KMS-11 (cell line): ENCODE measurements around the gene ARRB2.
"Not testable (repeated sequence)": the region's sequence is repeated elsewhere in the genome, so short reads cannot be mapped to it uniquely, and the experiment has no call there.

ENCODE experiments used
- H2AFZ ChIP-seq: fragments of 200-600 bp; sonication (generic); 2 replicates; pipeline ENCODE4 v1.6.1; 2016; ENCODE audit warnings: antibody characterized with exemption, mixed run types, low read depth
- H3K27ac ChIP-seq: fragments of 200-600 bp; sonication (generic); 2 replicates; pipeline ENCODE4 v1.6.1; 2016; ENCODE audit warnings: mild to moderate bottlenecking, mixed run types
- H3K27me3 ChIP-seq: fragments of 200-600 bp; sonication (generic); 2 replicates; pipeline ENCODE4 v1.6.1; 2017; ENCODE audit warnings: mild to moderate bottlenecking, low read depth, mixed run types, moderate library complexity; ENCODE audit not compliant: insufficient read depth
- H3K36me3 ChIP-seq: fragments of 200-600 bp; sonication (generic); 2 replicates; pipeline ENCODE4 v1.6.1; 2017; ENCODE audit warnings: mild to moderate bottlenecking, mixed run types; ENCODE audit not compliant: insufficient read depth
- H3K4me1 ChIP-seq: fragments of 200-600 bp; sonication (generic); 2 replicates; pipeline ENCODE4 v1.6.1; 2016; ENCODE audit warnings: mild to moderate bottlenecking, low read depth, mixed run types; ENCODE audit not compliant: poor library complexity, severe bottlenecking
- H3K4me2 ChIP-seq: fragments of 200-600 bp; sonication (generic); 2 replicates; pipeline ENCODE4 v1.7.0; 2016; ENCODE audit warnings: mild to moderate bottlenecking, mixed run types
- H3K4me3 ChIP-seq: fragments of 200-600 bp; sonication (generic); IDR thresholded peaks from 2 replicates; pipeline ENCODE4 v1.6.1; 2017; ENCODE audit warnings: low read depth, low read length, mixed read lengths; ENCODE audit not compliant: insufficient read depth
- H3K79me2 ChIP-seq: fragments of 200-600 bp; sonication (generic); 2 replicates; pipeline ENCODE4 v1.6.1; 2016; ENCODE audit warnings: low read depth, mixed run types; ENCODE audit not compliant: insufficient read depth
- H3K9ac ChIP-seq: fragments of 200-600 bp; sonication (generic); 2 replicates; pipeline ENCODE4 v1.6.1; 2016; ENCODE audit warnings: mild to moderate bottlenecking, mixed run types
- H4K20me1 ChIP-seq: fragments of 200-600 bp; sonication (generic); 2 replicates; pipeline ENCODE4 v1.6.1; 2016; ENCODE audit warnings: mild to moderate bottlenecking, mixed run types; ENCODE audit not compliant: insufficient read depth
- TF ChIP-seq, protein P1 (sequence below): fragments of 200-600 bp; sonication (generic); conservative IDR thresholded peaks from 2 replicates; pipeline ENCODE4 v1.6.1; 2017; ENCODE audit warnings: low read depth, mild to moderate bottlenecking, antibody characterized with exemption, low read length, moderate library complexity, mixed read lengths

Gene ARRB2

DNA sequence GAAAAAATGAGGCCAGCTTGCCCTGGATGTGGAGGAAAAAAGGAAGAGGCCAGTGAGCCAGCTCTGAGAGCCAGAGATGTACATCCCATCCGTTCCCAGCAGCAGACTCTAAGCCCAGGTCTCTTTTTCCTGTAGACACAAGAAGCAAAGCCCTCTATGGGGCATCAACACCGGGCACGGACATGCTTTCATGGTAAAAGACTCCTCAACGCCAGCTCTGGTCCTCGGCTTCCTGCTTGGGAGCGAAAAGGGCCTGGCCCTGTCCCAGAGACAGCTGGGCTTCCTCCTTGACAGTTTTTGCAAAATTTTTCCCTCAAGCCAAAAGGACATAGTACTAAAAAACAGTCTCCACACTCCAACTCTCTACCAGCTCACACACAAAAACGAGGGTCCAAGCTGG is 33.6 kb upstream of the ARRB2 start:
- no peak overlapping the region for H3K4me2 ChIP-seq
- no peaks in the 10 kb centered on the region for H3K4me1 ChIP-seq
- H3K27ac ChIP-seq, result no peak overlapping the region
- no peak overlapping the region for H3K9ac ChIP-seq
- H3K79me2 ChIP-seq, result no peaks in the 10 kb centered on the region
- H2AFZ ChIP-seq, result no peak overlapping the region
- H3K36me3 ChIP-seq, result no peaks in the 10 kb centered on the region
- H3K4me3 ChIP-seq, result no peak overlapping the region
- H4K20me1 ChIP-seq, result no peaks in the 10 kb centered on the region
- H3K27me3 ChIP-seq, result no peaks in the 10 kb centered on the region
- TF ChIP-seq, protein P1, sequence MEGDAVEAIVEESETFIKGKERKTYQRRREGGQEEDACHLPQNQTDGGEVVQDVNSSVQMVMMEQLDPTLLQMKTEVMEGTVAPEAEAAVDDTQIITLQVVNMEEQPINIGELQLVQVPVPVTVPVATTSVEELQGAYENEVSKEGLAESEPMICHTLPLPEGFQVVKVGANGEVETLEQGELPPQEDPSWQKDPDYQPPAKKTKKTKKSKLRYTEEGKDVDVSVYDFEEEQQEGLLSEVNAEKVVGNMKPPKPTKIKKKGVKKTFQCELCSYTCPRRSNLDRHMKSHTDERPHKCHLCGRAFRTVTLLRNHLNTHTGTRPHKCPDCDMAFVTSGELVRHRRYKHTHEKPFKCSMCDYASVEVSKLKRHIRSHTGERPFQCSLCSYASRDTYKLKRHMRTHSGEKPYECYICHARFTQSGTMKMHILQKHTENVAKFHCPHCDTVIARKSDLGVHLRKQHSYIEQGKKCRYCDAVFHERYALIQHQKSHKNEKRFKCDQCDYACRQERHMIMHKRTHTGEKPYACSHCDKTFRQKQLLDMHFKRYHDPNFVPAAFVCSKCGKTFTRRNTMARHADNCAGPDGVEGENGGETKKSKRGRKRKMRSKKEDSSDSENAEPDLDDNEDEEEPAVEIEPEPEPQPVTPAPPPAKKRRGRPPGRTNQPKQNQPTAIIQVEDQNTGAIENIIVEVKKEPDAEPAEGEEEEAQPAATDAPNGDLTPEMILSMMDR, result no peak

DNA sequence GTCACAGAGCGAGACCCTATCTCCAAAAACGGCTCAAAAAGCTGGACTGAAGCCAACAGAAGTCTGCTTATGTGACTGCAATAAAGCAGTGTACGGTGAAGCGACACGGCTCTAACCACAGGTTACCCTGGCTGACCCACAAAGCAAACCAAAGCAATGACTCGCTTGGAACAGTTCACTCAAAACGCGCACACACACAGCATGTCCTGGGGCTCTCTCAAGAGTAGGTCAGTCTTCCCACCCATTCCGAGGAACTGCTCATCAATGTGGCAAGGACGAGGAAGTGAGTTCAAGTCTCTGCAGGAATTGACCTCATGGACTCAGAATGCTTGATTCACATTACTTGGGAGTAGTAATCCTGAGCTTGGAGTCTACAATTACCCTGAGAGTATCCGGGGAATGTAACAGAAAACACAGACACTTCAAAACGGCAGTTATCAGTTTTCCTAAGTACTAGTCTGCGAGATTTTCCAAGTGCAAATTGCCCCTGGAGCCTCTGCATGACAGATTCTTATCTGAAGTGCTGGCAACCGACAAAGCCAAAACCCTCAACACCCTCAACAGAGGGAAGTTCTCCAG is 31.9 kb upstream of the ARRB2 start:
- no peak overlapping the region for H3K9ac ChIP-seq
- H3K27ac ChIP-seq, result no peak overlapping the region
- H3K4me1 ChIP-seq, result no peaks in the 10 kb centered on the region
- H3K36me3 ChIP-seq, result no peaks in the 10 kb centered on the region
- no peaks in the 10 kb centered on the region for H3K27me3 ChIP-seq
- no peak overlapping the region for H3K4me3 ChIP-seq
- no peaks in the 10 kb centered on the region for H3K79me2 ChIP-seq
- H2AFZ ChIP-seq, result no peak overlapping the region
- TF ChIP-seq, protein P1, result no peak
- H4K20me1 ChIP-seq, result no peaks in the 10 kb centered on the region
- no peak overlapping the region for H3K4me2 ChIP-seq

DNA sequence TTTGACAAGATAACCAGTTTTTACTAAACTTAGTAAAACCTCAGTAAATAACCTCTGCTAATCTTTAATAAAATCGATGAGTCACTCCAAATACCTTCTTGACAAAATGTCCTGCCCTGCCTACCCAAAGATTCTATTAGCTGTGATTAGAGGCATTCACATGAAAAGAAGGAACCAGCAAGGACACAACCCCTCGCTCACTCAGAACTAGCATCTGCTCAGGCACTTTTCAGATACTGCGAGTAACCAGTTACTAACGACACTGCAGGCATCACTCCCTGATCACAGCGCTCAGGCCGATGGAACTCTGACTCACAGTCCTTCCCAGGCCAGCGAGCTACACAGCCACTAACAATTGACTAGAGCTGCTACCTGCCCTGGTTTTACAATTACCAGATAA is 30.8 kb upstream of the ARRB2 start:
- Histone ChIP-seq H2AFZ (no peak overlapping the region), H3K4me3 (no peak overlapping the region), H4K20me1 (no peaks in the 10 kb centered on the region), H3K36me3 (no peaks in the 10 kb centered on the region), H3K9ac (no peak overlapping the region), H3K79me2 (no peaks in the 10 kb centered on the region), H3K4me2 (no peak overlapping the region), H3K4me1 (no peaks in the 10 kb centered on the region), H3K27me3 (no peaks in the 10 kb centered on the region), H3K27ac (no peak overlapping the region)
- TF ChIP-seq, protein P1, result no peak

DNA sequence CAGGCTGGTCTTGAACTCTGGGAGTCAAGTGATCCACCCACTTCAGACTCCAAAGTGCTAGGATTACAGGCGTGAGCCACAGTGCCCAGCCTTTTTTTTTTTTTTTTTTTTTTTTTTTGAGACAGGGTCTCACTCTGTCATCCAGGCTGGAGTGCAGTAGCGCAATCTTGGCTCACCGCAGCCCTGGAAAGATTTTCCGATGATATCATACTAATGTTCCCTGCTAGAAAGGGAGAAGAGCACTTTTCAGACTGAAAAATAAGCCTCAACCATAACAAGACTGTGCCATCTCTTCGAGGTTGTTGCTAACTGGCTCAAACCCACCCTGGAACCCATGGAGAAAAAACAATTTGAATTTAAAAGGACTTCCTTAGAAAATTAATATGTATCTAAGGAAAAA is 26.7 kb upstream of the ARRB2 start:
- H3K4me2 ChIP-seq, H3K9ac ChIP-seq, H2AFZ ChIP-seq, H3K4me3 ChIP-seq, H4K20me1 ChIP-seq, H3K27ac ChIP-seq, H3K27me3 ChIP-seq, H3K79me2 ChIP-seq, H3K4me1 ChIP-seq, H3K36me3 ChIP-seq: not testable (repeated sequence)

DNA sequence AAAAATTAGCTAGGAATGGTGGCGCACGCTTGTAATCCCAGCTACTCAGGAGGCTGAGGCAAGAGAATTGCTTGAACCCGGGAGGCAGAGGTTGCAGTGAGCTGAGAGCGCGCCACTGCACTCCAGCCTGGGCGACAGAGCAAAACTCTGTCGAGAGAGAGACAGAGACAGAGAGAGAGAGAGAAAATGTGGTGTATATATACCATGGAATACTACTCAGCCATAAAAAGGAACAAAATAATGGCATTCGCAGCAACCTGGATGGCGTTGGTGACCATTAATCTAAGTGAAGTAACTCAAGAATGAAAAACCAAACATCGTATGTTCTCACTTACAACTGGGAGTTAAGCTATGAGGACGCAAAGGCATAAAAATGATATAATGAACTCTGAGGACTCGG is 20.6 kb upstream of the ARRB2 start:
- not testable (repeated sequence) for H3K36me3 ChIP-seq, H3K4me3 ChIP-seq, H2AFZ ChIP-seq, H3K4me2 ChIP-seq, H3K79me2 ChIP-seq, H3K27me3 ChIP-seq, H3K27ac ChIP-seq, H4K20me1 ChIP-seq, H3K9ac ChIP-seq, H3K4me1 ChIP-seq
